IMR-90 (cell line): ENCODE data around the gene SF3B1. TPM values are rescaled to one million over a fixed set of nuclear protein-coding genes. Genes with fewer than 3 reads are reported as not detected.

ENCODE experiments used
- ATAC-seq: fragments of 200-7000 bp; cut with Tn5 transposase; 2 replicates; pipeline ENCODE4 v1.9.1; 2020; ENCODE audit warnings: low read depth, mild to moderate bottlenecking, moderate library complexity
- Bru-seq: library from RNA; stranded (reverse); fragments of 400-500 nt; gene quantifications from one replicate; lab custom pipeline; 2021; lab: Mats Ljungman, UMichigan
- BruChase-seq, 2 experiments: library from RNA; stranded (reverse); fragments of 400-500 nt; gene quantifications; one replicate each; lab custom pipeline; 2021; lab: Mats Ljungman, UMichigan
- BruUV-seq: library from RNA; stranded (reverse); fragments of 400-500 nt; replicated peaks from 2 replicates; lab custom pipeline; 2021; lab: Mats Ljungman, UMichigan
- CTCF ChIA-PET: fragments of 300-600 bp; formaldehyde crosslinking; extraction: SDS; loops from one replicate; lab custom pipeline; 2021; ENCODE audit warnings: antibody characterized with exemption; lab: Yijun Ruan, JAX
- POLR2A ChIA-PET: fragments of 300-600 bp; sonication (Branson Sonifier 250); formaldehyde crosslinking; loops from one replicate; lab custom pipeline; 2022; ENCODE audit warnings: antibody characterized with exemption; ENCODE audit not compliant: unreplicated experiment; lab: Charles Lee
- DNase-seq: peaks from one replicate; pipeline ENCODE4 v3.0.0; 2013
- H2AFZ ChIP-seq: replicated peaks from 2 replicates; pipeline ENCODE3; 2013; ENCODE audit warnings: low read length, mild to moderate bottlenecking; ENCODE audit not compliant: poor library complexity
- H2AK5ac ChIP-seq: 2 replicates; pipeline ENCODE4 v1.6.1; 2013; ENCODE audit warnings: low read depth, low read length, inconsistent platforms
- H2AK9ac ChIP-seq: replicated peaks from 2 replicates; pipeline ENCODE3; 2013; ENCODE audit warnings: mild to moderate bottlenecking, low read depth, low read length, moderate library complexity; ENCODE audit not compliant: poor library complexity
- H2BK120ac ChIP-seq: 2 replicates; pipeline ENCODE4 v1.6.1; 2013; ENCODE audit warnings: low read depth, low read length, inconsistent platforms
- H2BK15ac ChIP-seq: 3 replicates; pipeline ENCODE4 v1.6.1; 2013; ENCODE audit warnings: low read depth, low read length, inconsistent platforms
- H2BK20ac ChIP-seq: 2 replicates; pipeline ENCODE4 v1.6.1; 2013; ENCODE audit warnings: low read depth, mild to moderate bottlenecking, inconsistent platforms, low read length, moderate library complexity
- H2BK5ac ChIP-seq: 2 replicates; pipeline ENCODE4 v1.6.1; 2013; ENCODE audit warnings: mild to moderate bottlenecking, low read depth, low read length, inconsistent platforms; ENCODE audit not compliant: poor library complexity, severe bottlenecking
- H3K14ac ChIP-seq: replicated peaks from 2 replicates; pipeline ENCODE4 v1.6.1; 2013; ENCODE audit warnings: low read depth, low read length, inconsistent platforms
- H3K18ac ChIP-seq: 2 replicates; pipeline ENCODE4 v1.6.1; 2013; ENCODE audit warnings: low read depth, low read length, control low read depth
- H3K23ac ChIP-seq: 2 replicates; pipeline ENCODE4 v1.6.1; 2013; ENCODE audit warnings: low read depth, low read length, inconsistent platforms
- H3K27ac ChIP-seq: 2 replicates; pipeline ENCODE4 v1.5.1; 2013; ENCODE audit warnings: mild to moderate bottlenecking, control low read depth, low read length; ENCODE audit not compliant: insufficient read depth
- H3K27me3 ChIP-seq: 2 replicates; pipeline ENCODE4 v1.6.1; 2013; ENCODE audit warnings: low read length; ENCODE audit not compliant: control insufficient read depth, insufficient read depth
- H3K36me3 ChIP-seq: 2 replicates; pipeline ENCODE4 v1.6.1; 2013; ENCODE audit warnings: low read length, mixed read lengths; ENCODE audit not compliant: control insufficient read depth, insufficient read depth
- H3K4ac ChIP-seq: 2 replicates; pipeline ENCODE4 v1.6.1; 2013; ENCODE audit warnings: low read depth, low read length, inconsistent platforms
- H3K4me1 ChIP-seq: 2 replicates; pipeline ENCODE4 v1.6.1; 2013; ENCODE audit warnings: low read length, mixed read lengths; ENCODE audit not compliant: control insufficient read depth, insufficient read depth
- H3K4me2 ChIP-seq: 2 replicates; pipeline ENCODE4 v1.6.1; 2013; ENCODE audit warnings: low read depth, mild to moderate bottlenecking, control low read depth, low read length, moderate library complexity
- H3K4me3 ChIP-seq: 2 replicates; pipeline ENCODE4 v1.5.1; 2013; ENCODE audit warnings: low read depth, mild to moderate bottlenecking, control low read depth, low read length, moderate library complexity; ENCODE audit not compliant: insufficient read depth
- H3K56ac ChIP-seq: 2 replicates; pipeline ENCODE4 v1.6.1; 2013; ENCODE audit warnings: low read length, inconsistent platforms; ENCODE audit not compliant: insufficient read depth; ENCODE audit errors: extremely low read depth
- H3K79me1 ChIP-seq, 2 experiments: 2 replicates each; pipeline ENCODE4 v1.6.1; 2013; ENCODE audit warnings: low read length in 2 of 2, inconsistent platforms in 1 of 2, low read depth in 1 of 2
- H3K9ac ChIP-seq: 2 replicates; pipeline ENCODE4 v1.6.1; 2013; ENCODE audit warnings: low read depth, low read length, control low read depth
- H3K9me1 ChIP-seq: 2 replicates; pipeline ENCODE4 v1.6.1; 2013; ENCODE audit warnings: low read length, inconsistent platforms; ENCODE audit not compliant: insufficient read depth
- H3K9me3 ChIP-seq: 2 replicates; pipeline ENCODE4 v1.6.1; 2013; ENCODE audit warnings: low read length; ENCODE audit not compliant: control insufficient read depth, insufficient read depth
- H4K20me1 ChIP-seq: 2 replicates; pipeline ENCODE4 v1.6.1; 2013; ENCODE audit warnings: low read length, inconsistent platforms; ENCODE audit not compliant: insufficient read depth
- H4K5ac ChIP-seq: 2 replicates; pipeline ENCODE4 v1.6.1; 2013; ENCODE audit warnings: mild to moderate bottlenecking, low read depth, low read length, control low read depth
- H4K8ac ChIP-seq, 2 experiments: 2 replicates each; pipeline ENCODE4 v1.6.1; 2013; ENCODE audit warnings: low read depth in 2 of 2, low read length in 2 of 2, control low read depth in 1 of 2, inconsistent platforms in 1 of 2
- H4K91ac ChIP-seq: 2 replicates; pipeline ENCODE4 v1.6.1; 2013; ENCODE audit warnings: low read depth, low read length, inconsistent platforms; ENCODE audit not compliant: insufficient read depth
- BHLHE40 ChIP-seq: fragments of 150-350 bp; IDR thresholded peaks from 2 replicates; pipeline ENCODE4 v1.6.1; 2016; ENCODE audit warnings: mild to moderate bottlenecking, low read depth, low read length
- CEBPB ChIP-seq: IDR thresholded peaks from 2 replicates; pipeline ENCODE4 v1.6.1; 2012; ENCODE audit warnings: low read depth, low read length, improper control_type of control experiment
- MXI1 ChIP-seq: IDR thresholded peaks from 2 replicates; pipeline ENCODE4 v1.6.1; 2012; ENCODE audit warnings: low read depth, mild to moderate bottlenecking, low read length, moderate library complexity, borderline replicate concordance
- POLR2A ChIP-seq: IDR thresholded peaks from 2 replicates; pipeline ENCODE4 v1.6.1; 2012; ENCODE audit warnings: mild to moderate bottlenecking, low read depth, low read length
- RFX5 ChIP-seq: IDR thresholded peaks from 2 replicates; pipeline ENCODE4 v1.8.0; 2012; ENCODE audit warnings: low read depth, mild to moderate bottlenecking, low read length, moderate library complexity
- SMC3 ChIP-seq: fragments of 150-350 bp; IDR thresholded peaks from 2 replicates; pipeline ENCODE4 v1.6.1; 2016; ENCODE audit warnings: low read depth, mild to moderate bottlenecking, antibody characterized with exemption, low read length, moderate library complexity
- USF2 ChIP-seq: fragments of 150-350 bp; IDR thresholded peaks from 2 replicates; pipeline ENCODE4 v1.6.1; 2017; ENCODE audit warnings: mild to moderate bottlenecking, antibody characterized with exemption, low read length, low read depth
- WGBS, 2 experiments: methylation state at CpG; one replicate each; pipeline versions ENCODE4 v1.1.5 to v1.1.7; 2013; ENCODE audit warnings: missing lambda C conversion rate in 2 of 2; ENCODE audit not compliant: insufficient read length in 1 of 2; ENCODE audit errors: extremely low coverage in 2 of 2; 5-methylcytosine and 5-hydroxymethylcytosine counted together
- dilution Hi-C: fragments of 300-500 bp; cut with HindIII; formaldehyde crosslinking; loops from one replicate; pipeline ENCODE4 v1.14.3; 2018; ENCODE audit warnings: low sequenced_read_pairs; ENCODE audit not compliant: unreplicated experiment
- in situ Hi-C: fragments of 300-500 bp; cut with MboI; formaldehyde crosslinking; loops from 3 replicates; pipeline ENCODE4 v1.14.3; 2019; ENCODE audit warnings: low sequenced_read_pairs, inconsistent platforms, mixed read lengths
- intact Hi-C: fragments of 100-400 bp; cut with micrococcal nuclease; formaldehyde crosslinking; loops from 2 replicates; pipeline ENCODE4 v1.10.0; 2022
- long read RNA-seq: library from polyadenylated mRNA; unstranded; transcript quantifications from one replicate; pipeline ENCODE4 v2.0.0, GENCODE V29; 2021; ENCODE audit not compliant: unreplicated experiment
- polyA plus RNA-seq, 3 experiments: library from polyadenylated mRNA; depleted of rRNA; stranded (reverse); fragments of >200 nt; gene quantifications; 2 replicates each; pipeline ENCODE4 v1.2.3, GENCODE V29; 2012; ENCODE audit warnings: low replicate concordance in 1 of 3
- total RNA-seq: library from RNA; depleted of rRNA; stranded (reverse); fragments of >200 nt; gene quantifications from 2 replicates; pipeline ENCODE4 v1.2.3, GENCODE V29; 2012; rRNA removed
- TF ChIP-seq, protein P1 (sequence below): fragments of 150-350 bp; IDR thresholded peaks from 2 replicates; pipeline ENCODE4 v1.6.1; 2016; ENCODE audit warnings: low read depth, mild to moderate bottlenecking, low read length, moderate library complexity, borderline replicate concordance
- TF ChIP-seq, protein P2 (sequence below): conservative IDR thresholded peaks from 2 replicates; pipeline ENCODE4 v1.5.1; 2012; ENCODE audit warnings: mild to moderate bottlenecking, low read depth, low read length, improper control_type of control experiment

Gene SF3B1
- total RNA-seq: 706 and 942 TPM in 2 replicates
- polyA plus RNA-seq (2012; rRNA removed): 213 and 326 TPM in 2 replicates
- 35.4 and 57.7 TPM in 2 replicates for polyA plus RNA-seq (2012; cell fraction: cytosol; rRNA removed)
- 147 and 3,449 TPM in 2 replicates for polyA plus RNA-seq (2012; cell fraction: nucleus; rRNA removed; ENCODE audit: low replicate concordance)
- Bru-seq, nascent RNA: percentile 94 among the genes with signal in this experiment
- BruChase-seq, experiment 1, labeled RNA remaining after a 6-hour chase: percentile 98 among the genes with signal in this experiment
- percentile 97 among the genes with signal in this experiment for BruChase-seq, experiment 2, labeled RNA remaining after a 2-hour chase
- long read RNA-seq, full-length matches to known transcripts: 81 of 152 reads
- long read RNA-seq, partial matches to known transcripts: 53 of 152 reads
- long read RNA-seq, other reads (novel, unspliced or antisense): 18 of 152 reads

GRCh38 chr2:197434541-197435513, at the start of gene SF3B1:
TSS of gene SF3B1 (minus strand) at chr2:197435028. CDS start at chr2:197434999, 29 bp downstream.
- WGBS, 2 experiments: 0% methylated on average over 41 of the region's 74 CpGs; no CpG with 5 or more reads in 1 of the 2 experiments
- Histone ChIP-seq H3K14ac (peak within 1 kb of the TSS; percentile 97), H2AFZ (peak within 1 kb of the TSS; percentile 96), H3K27ac (peak within 1 kb of the TSS; percentile 97), H3K27me3 (no peaks in the 10 kb centered on the region), H3K79me1 (peaks cover 6 to 14% of the 10 kb centered on the region in 2 experiments), H3K18ac (peak within 1 kb of the TSS; percentile 81), H3K4me2 (peak within 1 kb of the TSS; percentile 100), H4K20me1 (peaks cover 39% of the 10 kb centered on the region), H3K4me3 (peak within 1 kb of the TSS; percentile 90), H2AK9ac (peak within 1 kb of the TSS; percentile 93), H4K91ac (peak within 1 kb of the TSS; percentile 94), H3K9me1 (peaks cover 9% of the 10 kb centered on the region), H4K5ac (peak within 1 kb of the TSS; percentile 94), H3K36me3 (no peaks in the 10 kb centered on the region), H2BK20ac (0 out of 2 replicates have a peak within 1 kb of the TSS, but pooled peaks have one; percentile 39), H3K9me3 (no peaks in the 10 kb centered on the region), H4K8ac (peak within 1 kb of the TSS; percentile 84 to 99), H2BK5ac (peak within 1 kb of the TSS; percentile 95), H3K23ac (peak within 1 kb of the TSS; percentile 97), H3K9ac (peak within 1 kb of the TSS; percentile 99), H2BK120ac (peak within 1 kb of the TSS; percentile 54; the same call in 1 of the 2 replicates), H2AK5ac (peak within 1 kb of the TSS; percentile 92), H3K4ac (peak within 1 kb of the TSS; percentile 97), H2BK15ac (peak within 1 kb of the TSS; percentile 71; the same call in 1 of the 3 replicates), H3K56ac (peak within 1 kb of the TSS; percentile 98), H3K4me1 (peaks cover 7% of the 10 kb centered on the region)
- ATAC-seq (peak; percentile 94), DNase-seq (peak; percentile 98)
- intact Hi-C loops: loop anchor here (1.0 to 10.0 kb wide), 2 partner anchors 18 to 270 kb away; partner anchors contain the start of genes COQ10B and MARS2
- in situ Hi-C loops: no loop called here
- dilution Hi-C loops: no loop called here
- CTCF ChIA-PET: interaction anchor here (0.6 to 1.0 kb wide), 2 partner anchors 10 to 12 kb away, joined by 3 to 5 read pairs; no protein-coding TSS in a partner anchor
- POLR2A ChIA-PET: interaction anchor here (0.6 to 1.1 kb wide), 4 partner anchors 9 to 65 kb away, joined by 3 to 5 read pairs (median 4); partner anchors contain the start of gene HSPE1
- TSS peak; percentile 64 for BruUV-seq
- TF ChIP-seq RFX5: no peak
- TF ChIP-seq BHLHE40: peak; percentile 98
- no peak for TF ChIP-seq CEBPB
- TF ChIP-seq POLR2A: peak; percentile 97
- TF ChIP-seq, protein P1, sequence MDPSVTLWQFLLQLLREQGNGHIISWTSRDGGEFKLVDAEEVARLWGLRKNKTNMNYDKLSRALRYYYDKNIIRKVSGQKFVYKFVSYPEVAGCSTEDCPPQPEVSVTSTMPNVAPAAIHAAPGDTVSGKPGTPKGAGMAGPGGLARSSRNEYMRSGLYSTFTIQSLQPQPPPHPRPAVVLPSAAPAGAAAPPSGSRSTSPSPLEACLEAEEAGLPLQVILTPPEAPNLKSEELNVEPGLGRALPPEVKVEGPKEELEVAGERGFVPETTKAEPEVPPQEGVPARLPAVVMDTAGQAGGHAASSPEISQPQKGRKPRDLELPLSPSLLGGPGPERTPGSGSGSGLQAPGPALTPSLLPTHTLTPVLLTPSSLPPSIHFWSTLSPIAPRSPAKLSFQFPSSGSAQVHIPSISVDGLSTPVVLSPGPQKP: 0 out of 2 replicates have a peak, but pooled peaks have one; percentile 21
- peak; percentile 31; the same call in 1 of the 2 replicates for TF ChIP-seq MXI1
- TF ChIP-seq, protein P2, sequence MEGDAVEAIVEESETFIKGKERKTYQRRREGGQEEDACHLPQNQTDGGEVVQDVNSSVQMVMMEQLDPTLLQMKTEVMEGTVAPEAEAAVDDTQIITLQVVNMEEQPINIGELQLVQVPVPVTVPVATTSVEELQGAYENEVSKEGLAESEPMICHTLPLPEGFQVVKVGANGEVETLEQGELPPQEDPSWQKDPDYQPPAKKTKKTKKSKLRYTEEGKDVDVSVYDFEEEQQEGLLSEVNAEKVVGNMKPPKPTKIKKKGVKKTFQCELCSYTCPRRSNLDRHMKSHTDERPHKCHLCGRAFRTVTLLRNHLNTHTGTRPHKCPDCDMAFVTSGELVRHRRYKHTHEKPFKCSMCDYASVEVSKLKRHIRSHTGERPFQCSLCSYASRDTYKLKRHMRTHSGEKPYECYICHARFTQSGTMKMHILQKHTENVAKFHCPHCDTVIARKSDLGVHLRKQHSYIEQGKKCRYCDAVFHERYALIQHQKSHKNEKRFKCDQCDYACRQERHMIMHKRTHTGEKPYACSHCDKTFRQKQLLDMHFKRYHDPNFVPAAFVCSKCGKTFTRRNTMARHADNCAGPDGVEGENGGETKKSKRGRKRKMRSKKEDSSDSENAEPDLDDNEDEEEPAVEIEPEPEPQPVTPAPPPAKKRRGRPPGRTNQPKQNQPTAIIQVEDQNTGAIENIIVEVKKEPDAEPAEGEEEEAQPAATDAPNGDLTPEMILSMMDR: no peak
- TF ChIP-seq SMC3: no peak
- TF ChIP-seq USF2: peak; percentile 97
